ENCODE measurements around the gene DLX1. TPM values are rescaled to one million over a fixed set of nuclear protein-coding genes. Genes with fewer than 3 reads are reported as not detected.
"Not testable (repeated sequence)": the region's sequence is repeated elsewhere in the genome, so short reads cannot be mapped to it uniquely, and the experiment has no call there.

DLX1 gene
- 1 to 10 TPM in 2 of 10 donors, under 1 TPM in 6, not detected in 2; 0.22 to 2.5 (median 0.28) TPM for polyA plus RNA-seq (ENCODE audit: insufficient read length in 10 of 10)
- long read RNA-seq, donor 1, result 0 reads
- long read RNA-seq, donor 2, result 0 reads
- long read RNA-seq, donor 3, result 0 reads
- long read RNA-seq, donor 4, result 0 reads
- long read RNA-seq, donor 5, result 0 reads
- long read RNA-seq, donor 6, result 0 reads
- long read RNA-seq, donor 7, result 0 reads
- long read RNA-seq, donor 8, result 0 reads
- long read RNA-seq, donor 9, result 0 reads

GRCh38 chr2:172085460-172086159 lies at the start of gene DLX1:
DLX1 (plus strand) TSS chr2:172085507; CDS start chr2:172085678, 171 bp downstream.
- DNase-seq, result no peak

- DNase-seq, result no peak
Observed at GRCh38 chr2:172038121-172038520, 47.2 kb upstream of the DLX1 start.

GRCh38 chr2:172038604-172039003 lies 46.7 kb upstream of the DLX1 start:
- peak in 1 of 3 donors; percentile 8 for DNase-seq

DNA sequence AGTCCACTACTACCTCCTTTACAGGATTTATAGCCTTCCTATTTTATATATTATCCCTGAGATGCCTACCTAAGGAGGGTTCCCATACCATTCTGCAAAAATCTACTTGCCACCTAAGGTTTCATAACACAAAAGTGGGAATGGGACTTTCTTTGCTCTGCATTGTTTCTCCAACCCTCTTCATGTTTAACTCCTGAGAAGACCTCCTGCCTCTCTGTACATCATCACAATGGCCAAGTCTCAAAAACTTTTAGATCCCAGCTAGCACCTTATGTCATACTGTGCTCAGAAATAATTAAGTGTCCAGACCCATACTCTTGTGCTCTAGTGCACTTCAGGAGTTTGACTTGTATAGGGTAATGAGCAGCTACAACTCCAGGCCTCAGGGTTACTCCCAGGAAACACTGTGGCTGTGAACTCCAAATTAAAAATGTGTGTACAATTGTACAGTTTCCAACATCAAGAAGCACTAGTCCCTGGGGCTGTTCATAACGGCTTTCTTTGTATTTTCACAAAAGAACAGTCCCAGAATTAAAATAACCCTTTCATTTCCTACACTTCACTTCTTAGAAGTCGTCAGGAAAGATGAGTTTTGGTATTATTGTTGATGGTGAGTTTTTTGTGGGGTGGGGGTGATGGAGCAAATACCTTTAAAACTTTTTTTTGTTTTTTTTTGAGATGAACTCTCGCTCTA lies 46.1 kb upstream of the DLX1 start:
- DNase-seq, result no peak

- DNase-seq, result no peak
Observed at GRCh38 chr2:172040311-172040710, 45.0 kb upstream of the DLX1 start.

DNA sequence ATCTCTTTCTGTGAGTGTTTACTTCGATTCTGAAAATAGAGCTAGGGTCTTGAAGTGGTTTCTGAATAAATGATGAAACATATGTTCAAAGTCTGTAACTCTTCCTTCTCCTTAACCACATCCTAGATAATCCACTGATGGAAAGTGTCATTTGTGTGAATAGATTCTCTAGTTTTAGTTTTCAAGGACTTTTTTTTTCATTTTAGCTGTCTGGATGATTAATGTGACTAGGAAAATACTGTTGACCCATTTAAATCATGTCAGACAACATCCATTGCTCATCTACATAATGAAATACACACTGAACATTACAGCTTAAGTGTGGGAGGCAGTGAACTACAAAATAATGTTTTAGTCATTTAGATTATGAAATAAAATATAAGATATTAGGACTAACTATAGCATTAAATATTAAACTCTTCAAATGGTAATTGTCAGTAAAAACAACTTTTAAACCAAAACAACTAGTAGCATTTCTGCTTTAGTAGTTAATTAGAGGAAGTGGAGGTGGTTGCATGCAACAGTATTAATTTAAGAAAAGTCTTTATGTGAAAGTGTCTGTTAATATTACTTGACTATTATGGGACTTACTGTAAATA lies 39.1 kb upstream of the DLX1 start:
- DNase-seq, result peak in 1 of 3 donors; percentile 2

GRCh38 chr2:172046866-172047565 lies 38.3 kb upstream of the DLX1 start:
- no peak for DNase-seq

GRCh38 chr2:172047566-172048507 lies 37.5 kb upstream of the DLX1 start:
- no peak for DNase-seq

DNA sequence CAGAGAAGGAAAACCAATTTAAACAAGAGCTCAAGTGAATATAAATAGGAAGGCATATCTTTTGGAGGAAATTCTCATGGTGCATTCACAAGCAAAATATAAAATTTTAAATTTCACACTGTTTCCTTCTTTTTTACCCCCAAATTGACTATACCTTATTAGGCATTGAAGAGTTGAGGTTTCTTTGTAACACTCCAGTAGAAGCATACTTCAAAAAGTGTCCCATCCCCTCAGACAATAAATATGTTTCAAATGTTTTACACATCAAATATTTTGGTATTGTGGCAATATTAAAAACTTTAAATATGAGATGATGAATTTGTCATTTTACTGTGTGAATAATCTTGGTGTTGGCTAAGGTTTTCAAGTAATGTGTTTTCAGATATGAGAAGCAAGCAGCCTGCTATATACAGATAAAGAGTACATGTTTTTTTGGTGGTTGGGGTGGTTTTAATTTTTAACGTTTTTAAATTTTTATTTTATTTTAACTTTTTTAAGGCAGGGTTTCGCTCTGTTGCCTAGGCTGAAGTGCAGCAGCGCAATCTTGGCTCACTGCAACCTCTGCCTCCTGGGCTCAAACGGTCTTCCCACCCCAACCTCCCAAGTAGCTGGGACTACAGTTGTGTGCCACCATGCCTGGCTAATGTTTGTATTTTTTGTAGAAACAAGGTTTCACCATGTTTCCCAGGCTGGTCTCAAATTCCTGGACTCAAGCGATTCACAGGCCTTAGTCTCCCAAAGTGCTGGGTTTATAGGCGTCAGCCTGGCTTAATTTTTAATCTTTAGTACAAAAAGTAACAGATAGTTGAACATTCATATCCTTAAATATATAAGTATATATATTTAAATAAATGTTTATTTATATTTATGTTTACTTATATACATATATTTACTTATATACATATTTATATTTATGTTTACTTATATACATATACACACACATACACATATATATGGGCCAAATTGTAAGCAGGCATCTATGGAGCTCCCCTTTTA lies 36.5 kb upstream of the DLX1 start:
- DNase-seq, result no peak

DNA sequence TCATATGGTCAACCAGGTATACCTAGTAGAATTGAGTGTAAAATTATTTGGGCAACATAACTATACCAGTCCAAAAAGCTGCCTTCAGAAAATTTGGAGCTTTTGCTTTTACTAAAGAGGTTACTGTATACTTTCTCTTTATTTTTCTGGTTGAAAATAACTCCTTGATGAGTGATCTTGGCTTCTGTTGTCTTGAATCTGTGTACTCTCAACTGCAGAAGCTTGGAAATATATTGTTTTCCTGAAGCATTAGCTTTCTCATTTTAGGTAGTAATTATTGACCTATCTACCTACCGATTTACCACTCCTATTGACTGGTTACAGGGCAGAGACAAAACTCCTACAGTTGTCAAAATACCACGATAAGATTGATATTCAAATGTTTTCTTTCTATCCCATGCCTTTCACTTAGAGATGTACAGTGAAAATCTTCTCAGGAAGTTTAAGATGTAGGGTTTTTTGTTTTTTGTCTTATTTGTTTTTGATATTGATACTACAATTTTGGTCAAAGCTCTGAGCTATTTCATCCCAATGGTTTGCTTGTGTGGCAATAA lies 35.7 kb upstream of the DLX1 start:
- DNase-seq, result no peak

- no peak for DNase-seq
Observed at GRCh38 chr2:172050479-172051125, 34.7 kb upstream of the DLX1 start.

DNA sequence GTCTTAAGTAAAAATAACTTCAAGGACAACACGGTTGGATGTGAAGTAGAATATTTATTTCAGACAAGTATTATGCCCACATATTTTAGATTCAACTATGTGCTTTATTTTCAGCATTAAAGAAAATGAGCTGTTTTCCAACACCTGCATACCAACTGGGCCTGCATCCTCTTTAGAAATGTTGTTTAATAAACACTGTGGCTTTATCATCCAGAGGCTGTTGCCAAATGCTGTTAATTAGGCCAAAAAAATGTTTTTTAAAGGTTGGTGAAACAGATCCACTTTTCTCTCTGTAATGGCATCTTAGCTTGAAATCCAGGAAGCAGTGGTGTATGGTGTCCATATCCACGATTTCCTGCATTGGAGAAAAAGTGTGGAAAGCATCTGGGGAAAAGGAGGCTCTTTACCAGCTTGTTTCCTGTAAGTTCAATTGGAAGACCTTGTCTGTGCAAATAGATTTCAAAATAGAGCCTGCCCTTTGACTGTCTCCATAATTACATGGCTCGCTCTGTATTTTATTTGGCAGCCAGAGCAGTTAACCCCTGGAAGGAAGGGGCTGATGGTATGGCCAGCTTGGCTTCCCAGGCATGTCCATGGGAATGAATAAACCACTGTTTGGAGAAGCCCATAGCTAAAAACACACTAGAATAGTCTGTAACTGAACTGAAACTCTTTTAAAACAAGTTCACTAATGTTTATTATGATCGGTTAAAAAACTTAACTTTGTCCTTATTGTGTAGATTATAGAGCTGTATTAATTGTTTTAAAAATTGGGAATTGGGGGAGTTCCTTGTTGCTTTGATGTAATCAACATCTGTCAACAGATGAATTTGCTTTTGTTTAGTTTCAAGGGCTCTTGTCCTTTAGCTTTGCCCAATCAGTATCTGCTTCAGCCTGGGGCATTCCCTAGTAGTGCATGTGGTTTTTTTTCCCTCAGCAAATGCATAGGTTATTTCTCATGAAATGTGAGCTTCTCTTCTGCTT lies 33.0 kb upstream of the DLX1 start:
- no peak for DNase-seq

- DNase-seq, result no peak
Observed at GRCh38 chr2:172053486-172053885, 31.8 kb upstream of the DLX1 start.

- DNase-seq, result no peak
Observed at GRCh38 chr2:172056293-172056692, 29.0 kb upstream of the DLX1 start.

DNA sequence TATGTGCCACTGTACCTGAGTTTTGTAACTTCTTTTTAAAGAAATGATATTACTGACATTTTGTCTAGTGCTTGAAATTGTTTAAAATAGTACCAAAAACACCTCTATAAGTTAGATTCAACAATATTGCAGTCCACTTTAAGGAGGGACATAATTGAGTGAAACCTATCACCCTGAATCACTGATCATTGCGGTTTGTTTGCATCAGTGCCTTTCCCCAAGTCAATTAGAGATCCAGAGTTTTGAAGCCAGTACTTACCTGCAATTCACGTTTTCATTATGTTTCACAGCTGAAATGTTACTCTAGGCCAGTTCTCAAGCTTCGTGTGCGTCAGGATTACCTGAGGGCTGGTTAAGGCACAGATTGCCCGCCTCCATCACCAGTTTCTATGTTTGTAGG lies 26.6 kb upstream of the DLX1 start:
- no peak for DNase-seq

DNA sequence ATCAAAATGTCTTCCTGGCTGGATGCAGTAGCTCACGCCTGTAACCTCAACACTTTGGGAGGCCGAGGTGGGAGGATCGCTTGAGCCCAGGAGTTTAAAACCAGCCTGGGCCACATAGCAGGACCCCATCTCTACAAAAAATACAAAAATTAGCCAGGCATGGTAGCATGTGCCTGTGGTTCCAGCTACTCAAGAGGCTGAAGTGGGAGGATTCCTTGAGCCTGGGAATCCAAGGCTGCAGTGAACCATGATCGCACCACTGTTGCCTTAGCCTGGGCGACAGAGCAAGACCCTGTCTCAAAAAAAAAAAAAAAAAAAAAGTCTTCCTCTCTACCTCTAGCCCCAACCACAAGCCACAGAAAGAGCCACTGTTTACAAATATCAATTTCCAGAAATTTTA lies 25.2 kb upstream of the DLX1 start:
- DNase-seq, result not testable (repeated sequence)

GRCh38 chr2:172062402-172063004 lies 22.8 kb upstream of the DLX1 start:
- DNase-seq, result no peak

All from muscle of back (tissue), 13 donors.